GM19351 (cell line): ENCODE measurements around the gene PRSS8.
"Not testable (repeated sequence)": the region's sequence is repeated elsewhere in the genome, so short reads cannot be mapped to it uniquely, and the experiment has no call there.

Experiments
- ATAC-seq: cut with Tn5 transposase; IDR thresholded peaks from one replicate; pipeline ENCODE4 v1.9.1; 2021; ENCODE audit warnings: mild to moderate bottlenecking, moderate library complexity; ENCODE audit not compliant: unreplicated experiment

Gene PRSS8

DNA sequence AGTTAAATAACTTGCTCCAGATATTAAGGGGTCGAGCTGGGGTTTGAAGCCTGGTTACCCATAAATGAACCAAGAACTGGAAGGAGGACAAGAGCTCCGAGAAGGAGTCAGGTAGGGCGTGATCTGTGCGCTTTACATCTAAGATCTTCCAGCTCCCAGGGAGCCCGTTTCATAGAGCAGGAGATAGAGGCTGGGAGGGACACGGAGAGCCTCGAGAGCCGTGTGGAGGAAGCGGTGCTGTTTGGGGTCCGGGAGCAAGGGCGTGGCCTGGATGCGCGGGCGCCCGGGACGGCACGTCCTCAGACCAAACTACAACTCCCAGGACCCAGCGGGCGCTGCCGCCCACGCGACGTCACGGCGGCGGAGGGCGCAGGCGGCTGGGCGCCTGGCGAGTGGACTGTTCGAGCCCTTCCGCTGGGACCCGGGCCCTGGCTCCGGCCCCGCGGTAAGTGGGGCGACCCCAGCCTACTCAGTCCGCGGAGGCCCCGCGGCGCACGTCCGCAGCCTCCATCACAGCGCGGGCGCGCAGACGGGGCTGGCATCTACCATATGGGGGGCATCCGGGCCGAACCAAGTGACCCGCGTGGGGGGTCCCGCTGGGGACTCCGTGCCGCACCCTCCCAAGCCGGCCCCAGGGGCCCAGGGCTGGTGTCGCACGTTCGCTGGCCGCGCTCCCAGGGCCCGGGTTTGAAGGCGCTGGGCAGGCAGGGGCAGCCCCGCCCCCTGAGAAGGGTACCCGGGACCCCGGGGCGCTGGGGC lies 27.3 kb downstream of the PRSS8 start, which contains the start of gene BCKDK:
BCKDK (plus strand) TSS at position 352 of the 759 bp plus-strand sequence. CDS start 838 bp downstream, outside the sequence.
- ATAC-seq, result peak; percentile 85

DNA sequence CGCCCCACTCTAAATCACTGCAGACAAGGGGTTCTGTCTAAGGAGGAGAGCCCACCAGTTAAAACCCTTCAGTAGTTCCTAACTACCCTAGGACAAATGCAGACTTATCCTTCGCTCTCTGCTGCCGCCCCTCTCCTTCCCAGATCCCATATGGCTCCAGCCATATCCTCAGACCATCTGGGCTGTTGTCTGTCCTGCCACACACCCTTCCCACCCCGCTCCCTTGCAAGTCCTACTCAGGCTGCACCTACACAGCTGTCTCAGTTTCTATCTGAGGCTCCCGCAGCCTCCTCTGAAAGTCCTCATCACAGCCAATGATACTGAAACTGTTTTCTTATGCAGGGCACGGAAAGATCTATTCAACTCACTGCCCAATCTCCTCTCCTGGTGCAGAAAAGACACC lies 28.1 kb downstream of the PRSS8 start:
- peak; percentile 65 for ATAC-seq

DNA sequence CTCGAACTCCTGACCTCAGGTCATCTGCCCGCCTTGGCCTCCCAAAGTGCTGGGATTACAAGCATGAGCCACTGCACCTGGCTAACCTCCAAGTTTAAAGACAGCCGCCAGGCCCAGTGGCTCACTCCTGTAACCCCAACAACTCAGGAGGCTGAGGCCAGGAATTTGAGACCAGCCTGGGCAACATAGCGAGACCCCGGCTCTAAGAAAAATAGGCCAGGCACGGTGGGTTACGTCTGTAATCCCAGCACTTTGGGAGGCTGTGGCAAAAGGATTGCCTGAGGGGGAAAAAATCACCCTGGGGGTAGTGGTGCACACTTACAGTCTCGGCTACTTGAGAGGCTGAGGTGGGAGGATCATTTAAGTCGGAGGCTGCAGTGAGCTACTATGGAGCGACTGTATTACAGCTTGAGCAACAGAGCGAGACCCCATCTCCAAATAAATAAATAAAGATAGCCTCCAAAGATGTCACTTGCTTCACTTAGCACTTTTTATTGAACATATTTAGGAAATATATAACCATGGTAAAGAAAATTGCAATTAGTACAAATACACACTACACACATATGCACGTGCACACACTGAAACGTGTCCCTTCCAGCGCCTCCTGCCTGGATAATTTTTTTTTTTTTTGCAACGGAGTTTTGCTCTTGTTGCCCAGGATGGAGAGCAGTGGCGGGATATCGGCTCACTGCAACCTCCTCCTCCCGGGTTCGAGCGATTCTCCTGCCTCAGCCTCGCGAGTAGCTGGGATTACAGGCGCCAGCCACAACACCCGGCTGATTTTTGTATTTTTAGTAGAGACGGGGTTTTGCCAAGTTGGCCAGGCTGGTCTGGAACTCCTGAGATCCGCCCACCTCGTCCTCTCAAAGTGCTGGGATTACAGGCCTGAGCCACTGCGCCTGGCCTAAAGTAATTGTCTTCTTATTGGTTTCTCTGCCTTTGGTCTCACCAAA lies 28.7 kb downstream of the PRSS8 start:
- no peak for ATAC-seq

- ATAC-seq, result no peak
These were observed 29.8 kb downstream of the PRSS8 start for GRCh38 chr16:31105677-31106213.

DNA sequence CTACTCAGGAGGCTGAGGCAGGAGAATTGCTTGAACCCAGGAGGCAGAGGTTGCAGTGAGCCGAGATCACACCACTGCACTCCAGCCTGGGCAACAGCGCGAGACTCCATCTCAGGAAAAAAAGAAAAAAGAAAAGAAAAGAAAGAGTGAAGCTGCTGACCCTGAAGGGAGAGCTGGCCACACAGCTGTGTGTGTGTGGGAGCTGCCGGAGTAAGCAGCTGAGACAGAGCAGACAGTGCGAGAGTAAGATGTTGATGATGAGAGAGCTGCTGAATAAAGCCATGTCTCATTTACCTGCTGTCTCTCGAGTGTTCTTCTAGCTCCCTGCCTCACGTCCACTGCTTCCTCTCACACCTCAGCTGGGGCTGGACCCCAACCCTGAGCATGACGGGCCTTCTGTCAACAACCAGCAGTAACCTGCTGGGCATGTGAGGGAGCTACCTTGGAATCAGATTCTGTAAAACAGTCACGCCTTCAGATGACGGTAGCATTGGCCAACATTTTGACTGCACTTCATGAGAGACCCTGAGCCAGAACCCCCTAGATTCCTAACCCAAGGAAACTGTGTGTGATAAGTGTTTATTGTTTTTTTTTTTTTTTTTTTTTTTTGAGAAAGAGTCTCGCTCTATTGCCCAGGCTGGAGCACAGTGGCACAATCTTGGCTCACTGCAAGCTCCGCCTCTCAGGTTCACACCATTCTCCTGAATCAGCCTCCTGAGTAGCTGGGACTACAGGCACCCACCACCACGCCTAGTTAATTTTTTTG lies 34.5 kb downstream of the PRSS8 start:
- ATAC-seq, result not testable (repeated sequence)

DNA sequence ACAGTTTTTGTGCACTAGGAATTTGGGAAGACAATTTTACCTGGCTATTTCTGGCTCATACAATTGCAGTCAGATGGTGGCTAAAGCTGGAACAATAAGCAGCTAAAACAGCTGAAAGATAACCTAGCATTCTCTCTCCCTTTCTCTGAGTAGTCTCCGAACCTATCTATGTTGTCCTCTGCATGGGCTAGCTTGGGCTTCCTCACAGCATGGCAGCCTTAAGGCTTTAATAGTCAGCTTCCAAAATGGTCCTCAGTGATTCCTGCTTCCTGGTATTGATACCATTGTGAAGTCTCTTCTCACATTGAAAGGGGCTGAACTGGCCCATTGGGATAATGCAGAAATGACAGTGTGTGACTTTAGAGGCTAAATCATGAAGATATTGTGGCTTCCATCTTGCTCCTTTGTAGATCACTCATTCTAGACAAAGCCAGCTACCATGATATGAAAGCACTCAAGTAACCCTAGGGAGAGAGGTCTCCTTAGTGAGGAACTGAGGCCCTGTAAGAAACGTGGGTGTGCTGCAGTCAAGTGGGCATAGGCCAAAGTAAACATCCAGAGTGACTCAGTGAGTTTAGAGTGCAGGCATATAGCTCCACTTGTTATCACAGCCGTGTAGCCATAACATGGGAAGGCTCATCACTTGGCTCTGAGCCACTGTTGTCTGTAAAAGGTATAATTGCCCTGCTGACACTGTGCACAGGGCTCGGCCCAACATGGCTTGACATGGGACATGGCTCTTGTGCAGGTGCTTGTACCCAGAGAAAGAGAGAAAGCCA lies 35.5 kb downstream of the PRSS8 start:
- no peak for ATAC-seq

DNA sequence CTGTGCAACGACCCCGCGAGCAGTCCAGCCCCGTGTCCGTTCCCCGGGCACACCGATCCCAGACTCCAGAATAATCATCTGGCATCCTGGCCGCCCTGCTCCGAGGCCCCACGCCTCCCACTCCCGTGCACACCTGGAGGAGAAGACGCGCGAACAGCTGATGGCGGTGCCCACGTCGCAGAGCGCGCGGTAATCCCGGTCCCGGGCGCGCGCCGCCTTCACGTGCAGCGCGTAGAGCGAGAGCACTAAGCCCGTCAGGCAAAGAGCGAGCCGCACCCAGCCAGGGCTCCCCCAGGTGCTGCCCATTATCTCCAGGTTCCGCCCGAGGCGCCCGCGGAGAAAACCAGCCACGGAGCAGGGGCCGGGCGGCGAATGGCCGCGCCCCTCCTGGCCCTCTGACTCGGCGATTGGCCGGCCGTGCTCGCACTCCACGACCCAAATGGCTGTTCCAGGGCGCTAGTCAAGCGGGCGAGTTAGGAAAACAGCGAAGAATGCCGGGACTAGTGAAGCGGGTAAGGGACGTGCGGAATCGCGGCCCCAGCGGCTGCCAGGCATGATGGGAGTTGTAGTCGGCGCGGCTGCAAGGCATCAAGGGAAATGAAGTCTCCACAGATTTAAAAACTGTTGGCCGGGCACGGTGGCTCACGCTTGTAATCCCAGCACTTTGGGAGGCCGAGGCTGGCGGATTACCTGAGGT lies 41.0 kb downstream of the PRSS8 start, which contains the start of gene VKORC1:
VKORC1 (minus strand) TSS at position 374 of the 697 bp plus-strand sequence; CDS start at position 306, 68 bp downstream.
- peak; percentile 78 for ATAC-seq

GRCh38 chr16:31094088-31094423 lies 41.5 kb downstream of the PRSS8 start:
- no peak for ATAC-seq

GRCh38 chr16:31093132-31093703 lies 42.3 kb downstream of the PRSS8 start:
- ATAC-seq, result no peak

- no peak for ATAC-seq
These were observed 43.2 kb downstream of the PRSS8 start for GRCh38 chr16:31092330-31092729.

DNA sequence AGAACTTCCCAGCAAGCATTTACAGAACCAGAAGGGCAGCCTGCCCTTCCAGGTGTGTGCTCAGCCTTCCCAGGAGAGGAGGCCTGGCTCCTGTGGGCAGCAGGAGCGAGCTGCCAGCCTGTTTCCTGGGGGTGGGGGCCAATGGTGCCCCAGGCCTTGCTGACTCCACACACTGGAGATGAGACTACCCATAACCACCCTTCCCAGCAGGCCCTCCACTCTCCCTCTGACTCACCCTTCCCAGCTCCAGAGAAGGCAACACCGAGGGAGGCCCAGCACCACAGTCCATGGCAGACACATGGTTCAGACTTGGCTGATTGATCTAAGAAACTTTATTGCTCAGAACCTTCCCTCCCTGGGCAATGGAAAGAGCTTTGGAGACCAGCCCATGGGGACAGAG lies 45.0 kb downstream of the PRSS8 start:
- ATAC-seq, result no peak

DNA sequence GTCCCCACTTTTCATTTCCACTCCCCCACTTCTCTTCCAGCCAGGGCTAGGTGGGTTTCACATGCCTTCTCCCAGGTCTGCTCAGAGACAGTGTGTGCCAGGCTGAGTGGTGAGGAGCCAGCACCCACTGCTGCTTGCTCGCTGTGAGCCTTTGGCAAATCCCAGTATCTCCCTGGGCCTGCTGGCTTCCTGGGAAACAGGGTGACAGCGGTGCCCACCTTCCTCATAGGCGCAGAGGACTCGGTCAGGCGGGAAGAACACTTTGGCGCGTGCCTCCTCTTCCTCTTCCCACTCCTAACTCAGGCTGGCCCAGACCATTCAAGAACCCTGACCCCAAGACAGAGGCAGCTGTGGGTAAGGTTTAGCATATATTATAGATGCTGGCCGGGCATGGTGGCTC lies 46.3 kb downstream of the PRSS8 start:
- no peak for ATAC-seq

DNA sequence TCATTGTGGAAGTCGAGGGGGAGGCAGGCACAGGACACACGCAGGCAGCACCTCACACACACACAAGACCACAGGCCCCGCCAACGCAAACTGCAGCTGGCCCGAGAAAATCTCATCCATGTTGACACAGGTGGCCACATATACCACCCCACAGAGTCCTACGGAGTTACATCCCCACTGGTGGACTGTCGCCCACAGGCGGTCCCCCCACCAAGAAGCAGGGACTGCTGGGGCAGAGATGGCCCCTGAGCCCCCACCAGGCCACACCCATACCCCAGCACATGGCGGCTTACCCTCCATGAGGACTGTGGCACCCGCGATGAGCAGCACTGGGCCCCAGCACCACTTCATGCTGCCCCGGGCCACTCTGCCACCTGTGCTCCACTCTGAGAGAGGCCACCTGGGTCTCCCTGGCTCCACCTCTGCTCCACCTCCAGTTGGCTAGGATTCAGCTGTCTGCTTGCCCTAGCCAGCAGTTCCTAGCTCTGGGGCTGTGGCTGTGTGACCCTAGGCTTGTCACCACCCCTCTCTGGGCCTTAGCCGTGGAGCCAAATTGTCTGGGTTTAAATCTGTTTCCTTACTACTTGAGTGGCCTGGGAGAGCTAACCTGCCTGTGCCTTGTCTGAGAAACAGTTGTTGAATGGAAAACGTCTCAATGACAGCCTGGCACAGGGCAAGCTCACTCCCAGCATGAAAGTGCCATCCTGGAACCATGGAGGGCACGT lies 46.9 kb downstream of the PRSS8 start, which contains the start of gene PRSS53:
PRSS53 (minus strand) TSS at position 485 of the 725 bp plus-strand sequence; CDS start at position 351, 134 bp downstream.
- no peak for ATAC-seq

- no peak for ATAC-seq
These were observed 47.6 kb downstream of the PRSS8 start for GRCh38 chr16:31087971-31088370.

- ATAC-seq, result no peak
These were observed 48.0 kb downstream of the PRSS8 start for GRCh38 chr16:31087481-31087880.

DNA sequence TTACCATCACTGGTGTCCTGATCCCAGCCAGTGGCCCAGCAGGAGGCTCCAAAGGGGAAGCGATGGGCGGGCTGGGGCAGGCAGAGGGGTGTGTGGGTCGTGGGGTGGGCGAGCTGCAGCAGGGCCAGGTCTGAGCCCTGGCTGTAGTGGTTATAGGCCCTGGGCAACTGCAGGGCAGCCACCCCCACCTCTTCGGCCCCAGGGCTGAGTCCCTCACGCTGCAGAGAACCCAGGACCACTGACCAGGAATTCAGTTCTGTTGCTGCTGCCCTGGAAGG lies 49.0 kb downstream of the PRSS8 start:
- ATAC-seq, result no peak

GRCh38 chr16:31085873-31086628 lies 49.5 kb downstream of the PRSS8 start:
- ATAC-seq, result no peak

GRCh38 chr16:31085411-31085810 lies 50.1 kb downstream of the PRSS8 start:
- ATAC-seq, result no peak
